Measurements from ENCODE around the gene UBR4.

The UBR4 gene

DNA sequence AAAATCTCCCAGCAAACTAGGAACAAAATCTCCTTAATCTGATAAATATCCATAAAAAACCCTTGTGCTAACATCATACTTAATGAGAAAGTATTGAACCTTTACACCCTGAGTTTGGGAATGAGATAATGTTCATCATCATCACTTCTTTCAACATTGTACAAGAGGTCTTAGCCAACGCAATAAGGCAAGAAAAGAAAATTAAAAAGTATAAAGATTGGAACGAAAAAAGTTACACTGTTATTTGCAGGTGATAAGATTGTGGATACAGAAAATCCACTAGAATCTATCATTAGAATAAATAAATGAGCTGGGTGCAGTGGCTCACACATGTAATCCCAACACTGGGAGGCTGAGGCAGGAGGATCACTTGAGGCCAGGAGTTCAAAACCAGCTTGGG, 76.7 kb downstream of the UBR4 start:
- DNase-seq: no peak

- no peak for DNase-seq
Measured at GRCh38 chr1:19130468-19130867, 79.6 kb downstream of the UBR4 start.

DNA sequence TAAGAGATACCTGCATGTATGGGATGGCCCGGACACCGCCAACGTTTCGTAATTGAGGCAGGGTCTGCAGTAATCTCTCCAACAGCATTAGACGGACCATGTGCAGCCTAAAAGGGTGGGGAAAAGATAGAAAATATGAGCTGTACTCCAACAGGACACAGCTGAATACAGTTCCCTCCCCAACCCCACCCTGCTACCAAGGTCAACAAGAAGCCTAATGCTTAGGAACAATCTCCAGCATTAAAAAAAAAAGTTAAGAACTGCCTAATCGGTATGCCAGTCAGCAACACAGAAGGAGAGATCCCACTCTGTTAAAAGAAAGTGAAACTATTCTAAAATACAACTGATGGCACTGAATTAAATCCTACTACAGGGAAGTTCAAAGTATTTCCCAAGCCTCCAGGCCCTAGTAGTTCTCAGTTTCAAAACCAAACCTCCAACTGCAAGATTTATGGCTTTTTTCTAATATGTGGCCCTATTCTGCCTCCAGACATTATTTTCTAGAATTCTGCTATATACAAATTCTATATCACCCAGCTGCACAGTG, 81.0 kb downstream of the UBR4 start:
- peak; percentile 23 for DNase-seq

DNA sequence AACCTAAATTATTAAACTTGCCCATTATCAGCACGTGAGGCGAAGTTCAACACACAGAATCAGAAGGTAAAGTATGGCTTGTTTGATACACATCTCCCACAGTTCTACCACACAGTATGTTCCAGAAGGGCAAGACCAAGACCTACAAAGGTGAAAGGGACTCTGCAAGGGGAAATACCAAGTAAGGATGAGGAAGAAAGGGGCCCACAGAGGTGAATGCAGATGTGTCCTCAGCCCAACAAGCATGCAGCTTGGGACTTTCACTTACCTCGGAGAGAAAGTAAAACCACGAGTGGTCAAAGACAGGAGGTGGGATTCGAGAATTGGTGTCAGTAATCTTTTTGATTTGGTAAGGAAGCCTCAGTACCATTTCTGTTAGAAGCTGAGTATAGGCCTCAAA, 85.8 kb downstream of the UBR4 start:
- DNase-seq: peak; percentile 48

DNA sequence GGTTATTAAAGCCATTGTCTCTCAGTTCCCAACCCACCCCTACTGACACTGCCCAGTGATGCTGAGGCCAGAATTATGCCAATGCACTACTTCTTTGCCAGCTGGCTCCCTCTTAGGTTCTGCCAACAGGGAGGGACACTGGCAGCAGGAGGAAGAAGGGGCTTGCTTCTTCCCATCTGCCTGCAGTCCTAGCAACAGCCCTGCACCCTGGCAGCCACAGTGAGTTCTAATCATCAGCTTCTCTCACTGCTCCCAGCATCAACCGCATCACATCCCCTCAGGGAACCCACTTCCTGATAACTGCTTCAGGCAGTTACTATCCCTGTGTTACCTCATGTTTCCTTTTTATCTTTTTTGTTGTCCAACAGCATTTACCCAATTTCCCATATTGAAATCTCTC, 86.2 kb downstream of the UBR4 start:
- peak; percentile 82 for DNase-seq

DNA sequence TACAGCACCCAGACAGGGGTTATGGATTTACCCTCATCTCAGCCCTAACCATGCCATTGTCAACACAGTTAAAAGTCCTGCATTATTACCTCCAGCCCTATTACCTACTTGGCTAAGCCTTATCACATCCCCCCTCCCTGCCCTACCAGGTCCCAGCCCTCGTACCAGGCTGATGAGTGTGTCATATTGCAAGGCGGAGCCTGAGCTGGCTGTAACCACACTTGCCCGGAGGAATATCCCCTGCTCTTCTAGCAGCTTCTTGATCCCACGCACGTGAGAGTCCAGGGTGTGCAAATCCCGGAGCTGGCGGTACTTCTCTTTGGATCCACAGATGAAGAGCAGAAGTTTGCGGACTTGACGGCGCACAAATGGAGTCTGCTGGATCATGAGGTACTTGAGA, 87.4 kb downstream of the UBR4 start:
- peak; percentile 55 for DNase-seq

- DNase-seq: no peak
Measured at GRCh38 chr1:19121192-19121591, 88.9 kb downstream of the UBR4 start.

DNA sequence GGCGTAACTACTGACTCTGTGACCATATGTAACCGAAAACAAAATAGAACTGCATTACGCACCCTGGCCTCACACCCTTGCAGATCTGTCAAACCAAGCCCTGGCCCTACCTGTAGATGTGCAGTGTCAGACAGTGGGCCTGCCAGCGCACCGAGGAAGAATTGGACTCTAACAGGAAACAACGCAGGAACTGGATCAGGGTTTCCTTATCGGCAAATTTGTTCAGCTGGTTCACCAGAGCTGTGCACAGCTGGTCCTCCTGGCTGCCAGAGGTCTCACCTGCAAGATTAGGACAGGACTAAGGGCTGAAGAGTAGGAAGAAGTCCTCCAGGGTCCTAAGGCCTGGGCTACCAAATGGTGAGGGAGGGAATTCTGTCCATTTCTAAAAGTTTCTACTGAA, 90.0 kb downstream of the UBR4 start:
- no peak for DNase-seq

- no peak for DNase-seq
Measured at GRCh38 chr1:19115082-19115808, 94.8 kb downstream of the UBR4 start.

GRCh38 chr1:19113697-19114092, 96.4 kb downstream of the UBR4 start:
- DNase-seq: peak; percentile 73

DNA sequence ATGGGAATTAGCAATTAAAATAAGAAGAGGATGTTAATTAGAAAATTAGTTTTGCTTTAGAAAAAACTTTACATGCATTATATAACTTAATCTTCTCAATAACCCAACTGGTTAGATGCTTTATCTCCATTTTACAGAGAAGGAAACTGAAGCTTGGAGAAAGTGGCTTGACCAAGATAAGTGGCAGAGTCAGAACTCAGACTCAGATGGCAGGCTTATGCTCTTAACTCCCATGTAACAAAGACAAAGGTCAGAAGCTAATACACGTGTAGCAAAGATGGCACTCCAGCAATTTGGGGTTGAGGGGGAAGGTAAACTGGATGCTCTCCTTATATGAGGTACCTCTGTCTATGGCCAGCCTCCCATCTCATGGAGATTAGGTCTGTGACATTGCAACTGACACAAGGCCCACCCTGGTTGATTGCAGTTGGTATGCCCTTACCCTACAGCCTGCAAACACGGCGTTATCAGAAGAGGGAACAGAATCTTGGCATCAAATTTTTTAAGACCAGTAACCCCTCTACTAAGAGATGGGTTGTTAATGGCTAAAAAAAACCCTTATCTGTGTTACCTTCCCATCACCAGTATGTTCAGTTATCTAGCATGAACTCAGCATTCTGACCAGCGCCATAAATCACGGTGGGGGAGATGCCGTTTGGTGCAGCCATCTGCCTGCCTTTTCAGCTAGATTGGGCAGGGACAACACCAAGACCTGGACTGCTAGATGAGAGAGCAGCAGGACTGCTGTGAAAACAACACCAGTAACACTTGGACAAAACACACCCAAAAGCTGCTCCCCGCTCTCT, 97.0 kb downstream of the UBR4 start:
- DNase-seq: peak; percentile 69

- DNase-seq: no peak
Measured at GRCh38 chr1:19110257-19110927, 99.7 kb downstream of the UBR4 start.

- no peak for DNase-seq
Measured at GRCh38 chr1:19109545-19109944, 100.5 kb downstream of the UBR4 start.

DNA sequence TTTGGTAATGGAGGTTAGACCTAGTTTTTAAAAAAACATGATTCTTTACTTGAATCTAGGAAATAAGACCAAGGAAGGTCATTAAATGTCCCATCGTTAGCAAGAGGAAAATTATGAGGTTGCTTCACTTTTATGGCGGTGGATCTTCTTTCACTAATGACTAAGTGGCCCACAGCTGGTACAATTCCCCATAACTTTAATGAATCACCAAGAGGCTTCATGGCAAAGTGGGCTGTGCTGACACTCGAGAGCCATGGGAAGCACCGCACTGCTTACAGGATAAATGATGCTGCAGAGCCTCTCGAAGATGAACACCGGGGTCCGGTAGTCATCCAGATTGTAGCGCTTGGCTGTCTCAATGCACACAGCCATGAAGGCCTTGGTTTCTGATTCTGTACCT, 108.8 kb downstream of the UBR4 start:
- DNase-seq: no peak

GRCh38 chr1:19100028-19100427, 110.0 kb downstream of the UBR4 start:
- DNase-seq: no peak

GRCh38 chr1:19096990-19097389, 113.1 kb downstream of the UBR4 start:
- DNase-seq: no peak

GRCh38 chr1:19096036-19096833, 113.8 kb downstream of the UBR4 start:
- DNase-seq: peak; percentile 42

DNA sequence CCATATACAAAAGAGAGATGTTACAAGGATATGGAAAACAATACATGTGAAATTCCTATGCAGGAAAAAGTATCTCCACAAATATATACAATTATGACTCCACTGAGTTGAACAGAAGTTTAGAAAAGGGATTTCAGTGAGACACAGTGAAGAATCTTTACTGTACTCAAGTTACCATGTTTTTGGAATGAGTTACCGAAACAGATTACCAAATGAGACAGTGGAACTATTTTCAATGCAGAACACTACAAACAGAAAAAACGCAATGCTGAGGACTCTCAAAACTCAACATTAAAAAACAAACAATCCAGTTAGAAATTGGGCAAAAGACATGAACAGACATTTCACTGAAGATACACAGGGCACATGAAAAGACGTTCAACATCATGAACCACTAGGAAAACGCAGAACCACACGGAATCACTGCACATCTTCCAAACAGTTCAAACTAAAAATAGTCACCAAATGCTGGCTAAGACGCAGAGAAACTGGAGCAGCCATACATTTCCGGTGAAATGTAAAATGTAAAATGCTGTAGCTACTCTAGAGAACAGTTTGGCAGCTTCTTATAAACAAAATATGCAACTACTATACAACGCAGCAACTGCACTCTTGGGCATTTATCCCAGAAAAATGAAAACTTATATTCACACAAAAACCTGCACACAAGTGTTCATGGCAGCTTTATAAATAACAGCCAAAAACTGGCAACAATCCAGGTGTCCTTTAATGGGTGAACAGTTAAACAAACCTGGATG, 118.7 kb downstream of the UBR4 start:
- no peak for DNase-seq

GRCh38 chr1:19089524-19089923, 120.5 kb downstream of the UBR4 start:
- DNase-seq: no peak

DNA sequence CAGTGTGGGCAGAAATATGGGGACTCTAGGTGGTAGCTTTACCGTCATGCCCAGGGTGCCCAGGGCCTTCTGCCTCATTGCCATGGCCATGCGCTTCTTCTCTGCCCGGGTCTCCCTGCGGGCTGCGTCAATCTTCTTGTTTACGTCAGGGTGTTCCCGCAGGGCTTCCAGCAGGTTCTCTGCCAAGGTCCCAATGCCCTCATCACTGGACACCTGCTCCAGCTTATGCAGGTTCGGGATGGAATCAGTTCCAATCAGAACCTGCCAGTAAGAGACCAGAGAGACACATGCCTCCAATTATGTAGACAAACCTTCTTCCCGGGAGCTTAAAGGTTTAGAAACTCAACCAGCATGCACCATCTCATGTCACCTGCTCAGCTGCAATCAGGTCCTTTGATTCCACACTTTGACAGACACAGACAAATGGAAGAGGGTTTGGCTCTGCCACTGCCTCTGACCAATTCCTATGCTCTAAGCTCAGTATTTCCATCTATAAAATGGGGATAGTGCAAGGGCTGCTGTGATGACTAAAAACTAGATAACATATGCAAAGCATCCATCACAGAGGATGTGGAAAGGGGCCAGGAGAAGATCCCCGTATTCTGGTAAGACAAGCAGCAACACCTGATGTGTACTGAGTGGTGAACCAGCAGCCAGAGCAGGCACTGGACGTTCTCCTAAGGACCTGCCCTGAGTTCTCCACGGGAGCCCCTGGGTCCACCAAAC, 121.2 kb downstream of the UBR4 start:
- no peak for DNase-seq

Data from hematopoietic multipotent progenitor cell treated with erythropoietin and hydrocortisone succinate and interleukin-3 and kit ligand, for 6 days (in vitro differentiated cells).